ENCODE data around the gene OR4F6. TPM values are rescaled to one million over a fixed set of nuclear protein-coding genes. Genes with fewer than 3 reads are reported as not detected.
"Not testable (repeated sequence)": the region's sequence is repeated elsewhere in the genome, so short reads cannot be mapped to it uniquely, and the experiment has no call there.

OR4F6 gene
- total RNA-seq, 2 experiments from 2014 or later: not detected

GRCh38 chr15:101786422-101786821 lies 16.9 kb upstream of the OR4F6 start:
- CTCF ChIA-PET; DNase-seq; H3K9me3 Mint-ChIP-seq (ENCODE audit: low read depth); H3K27ac Mint-ChIP-seq; H3K4me3 Mint-ChIP-seq; ATAC-seq; POLR2A ChIA-PET; intact Hi-C loops (cut with DNase I, micrococcal nuclease); H3K4me1 Mint-ChIP-seq; H3K36me3 Mint-ChIP-seq (ENCODE audit: low read depth); H3K27me3 Mint-ChIP-seq: not testable (repeated sequence)

GRCh38 chr15:101788001-101788400 lies 15.3 kb upstream of the OR4F6 start:
- H3K9me3 Mint-ChIP-seq (ENCODE audit: low read depth); H3K4me1 Mint-ChIP-seq; H3K36me3 Mint-ChIP-seq (ENCODE audit: low read depth); ATAC-seq; H3K27me3 Mint-ChIP-seq; H3K4me3 Mint-ChIP-seq; POLR2A ChIA-PET; H3K27ac Mint-ChIP-seq; intact Hi-C loops (cut with DNase I, micrococcal nuclease); DNase-seq: not testable (repeated sequence)
- CTCF ChIA-PET: interaction anchor here (0.5 kb wide), 1 partner anchor 89 kb away, joined by 3 read pairs; no protein-coding TSS in a partner anchor

- H3K4me1 Mint-ChIP-seq; H3K4me3 Mint-ChIP-seq; H3K27me3 Mint-ChIP-seq; H3K9me3 Mint-ChIP-seq (ENCODE audit: low read depth); POLR2A ChIA-PET; ATAC-seq; intact Hi-C loops (cut with DNase I, micrococcal nuclease); DNase-seq; CTCF ChIA-PET; H3K36me3 Mint-ChIP-seq (ENCODE audit: low read depth); H3K27ac Mint-ChIP-seq: not testable (repeated sequence)
These were observed 14.6 kb upstream of the OR4F6 start for GRCh38 chr15:101788503-101789269.

GRCh38 chr15:101790748-101791147 lies 12.6 kb upstream of the OR4F6 start:
- H3K4me1 Mint-ChIP-seq; H3K4me3 Mint-ChIP-seq; H3K9me3 Mint-ChIP-seq (ENCODE audit: low read depth); POLR2A ChIA-PET; intact Hi-C loops (cut with DNase I, micrococcal nuclease); H3K36me3 Mint-ChIP-seq (ENCODE audit: low read depth); DNase-seq; ATAC-seq; H3K27ac Mint-ChIP-seq; CTCF ChIA-PET: not testable (repeated sequence)
- H3K27me3 Mint-ChIP-seq: peaks cover 11% of the 10 kb centered on the region

DNA sequence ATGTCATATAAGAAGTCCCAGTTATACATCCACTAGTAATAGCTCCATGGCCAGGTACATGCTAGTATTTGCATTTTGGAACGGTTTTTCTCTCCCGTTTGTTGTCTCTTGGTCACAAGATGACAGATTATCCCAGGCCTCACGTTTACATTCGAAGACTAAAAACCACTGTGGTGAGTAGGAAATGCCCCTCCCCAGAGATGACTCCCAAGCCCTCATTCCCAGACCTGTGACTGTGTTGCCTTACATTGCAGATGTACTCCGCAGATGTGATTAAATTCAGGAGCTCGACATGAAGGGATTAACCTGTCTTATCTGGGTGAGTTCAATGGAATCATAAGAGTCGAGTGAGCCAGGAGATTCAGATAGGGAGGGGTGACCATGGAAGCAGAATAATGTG lies 9.3 kb upstream of the OR4F6 start:
- ATAC-seq; POLR2A ChIA-PET; H3K9me3 Mint-ChIP-seq (ENCODE audit: low read depth); DNase-seq; H3K4me3 Mint-ChIP-seq; intact Hi-C loops (cut with DNase I, micrococcal nuclease); H3K36me3 Mint-ChIP-seq (ENCODE audit: low read depth); H3K4me1 Mint-ChIP-seq; CTCF ChIA-PET; H3K27ac Mint-ChIP-seq: not testable (repeated sequence)
- peaks cover 20% of the 10 kb centered on the region for H3K27me3 Mint-ChIP-seq

DNA sequence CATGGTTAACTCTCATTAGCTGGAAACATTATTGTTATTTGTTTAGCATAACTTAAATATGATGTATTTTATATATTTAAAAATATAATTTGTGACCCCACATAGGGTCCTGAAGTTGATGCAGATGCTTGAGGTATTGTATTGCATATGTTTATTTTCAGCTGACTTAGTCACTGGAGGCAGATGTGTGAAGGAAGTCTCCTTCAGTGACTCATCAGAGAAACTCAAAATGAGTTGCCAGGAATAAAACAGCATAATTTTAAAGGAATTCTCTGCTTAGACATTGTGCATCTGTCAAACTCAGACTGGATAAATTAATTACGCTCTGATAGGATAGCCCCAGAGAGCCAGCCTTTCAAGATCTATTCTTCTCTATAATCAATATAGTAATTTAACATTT lies 7.9 kb upstream of the OR4F6 start:
- intact Hi-C loops (cut with DNase I, micrococcal nuclease): no loop called here
- Mint-ChIP-seq H3K4me1 (no peaks in the 10 kb centered on the region), H3K36me3 (ENCODE audit: low read depth) (no peaks in the 10 kb centered on the region), H3K4me3 (no peak overlapping the region), H3K27me3 (peaks cover 20% of the 10 kb centered on the region), H3K9me3 (ENCODE audit: low read depth) (no peaks in the 10 kb centered on the region), H3K27ac (no peak overlapping the region)
- ATAC-seq (no peak), DNase-seq (no peak)
- CTCF ChIA-PET: no interaction called here
- POLR2A ChIA-PET: no interaction called here

- no peak for ATAC-seq
These were observed 3.6 kb upstream of the OR4F6 start for GRCh38 chr15:101799665-101800064.

GRCh38 chr15:101801048-101801447 lies 2.3 kb upstream of the OR4F6 start:
- intact Hi-C loops (cut with DNase I, micrococcal nuclease): no loop called here
- ATAC-seq (no peak), DNase-seq (no peak)
- H3K4me3 Mint-ChIP-seq: no peak overlapping the region
- POLR2A ChIA-PET: no interaction called here
- H3K27ac Mint-ChIP-seq: no peak overlapping the region
- H3K9me3 Mint-ChIP-seq (ENCODE audit: low read depth): no peaks in the 10 kb centered on the region
- H3K36me3 Mint-ChIP-seq (ENCODE audit: low read depth): no peaks in the 10 kb centered on the region
- peaks cover 27% of the 10 kb centered on the region for H3K27me3 Mint-ChIP-seq
- H3K4me1 Mint-ChIP-seq: no peaks in the 10 kb centered on the region
- CTCF ChIA-PET: no interaction called here

More at GRCh38 chr15:101799665-101800064, 3.6 kb upstream of the OR4F6 start:
- CTCF ChIA-PET: no interaction called here
- Mint-ChIP-seq H3K9me3 (ENCODE audit: low read depth) (no peaks in the 10 kb centered on the region), H3K36me3 (ENCODE audit: low read depth) (no peaks in the 10 kb centered on the region), H3K27me3 (peaks cover 24% of the 10 kb centered on the region), H3K4me3 (no peak overlapping the region), H3K4me1 (no peaks in the 10 kb centered on the region), H3K27ac (no peak overlapping the region)
- POLR2A ChIA-PET: no interaction called here
- no peak for DNase-seq
- intact Hi-C loops (cut with DNase I, micrococcal nuclease): no loop called here

- DNase-seq (no peak), ATAC-seq (no peak)
- ChIA-PET CTCF (no interaction called here), POLR2A (no interaction called here)
- Mint-ChIP-seq H3K9me3 (ENCODE audit: low read depth) (no peaks in the 10 kb centered on the region), H3K4me3 (no peak overlapping the region), H3K4me1 (no peaks in the 10 kb centered on the region), H3K36me3 (ENCODE audit: low read depth) (no peaks in the 10 kb centered on the region), H3K27ac (no peak overlapping the region), H3K27me3 (peaks cover 19% of the 10 kb centered on the region)
- intact Hi-C loops (cut with DNase I, micrococcal nuclease): no loop called here
These were observed 367 bp downstream of the OR4F6 start for GRCh38 chr15:101803676-101804075.

- no peak for ATAC-seq
- POLR2A ChIA-PET: no interaction called here
- peaks cover 19% of the 10 kb centered on the region for H3K27me3 Mint-ChIP-seq
- no peaks in the 10 kb centered on the region for H3K9me3 Mint-ChIP-seq (ENCODE audit: low read depth)
- H3K27ac Mint-ChIP-seq: no peak overlapping the region
- no peaks in the 10 kb centered on the region for H3K4me1 Mint-ChIP-seq
- DNase-seq: no peak
- H3K4me3 Mint-ChIP-seq: no peak overlapping the region
- intact Hi-C loops (cut with DNase I, micrococcal nuclease): no loop called here
- no peaks in the 10 kb centered on the region for H3K36me3 Mint-ChIP-seq (ENCODE audit: low read depth)
- CTCF ChIA-PET: no interaction called here
These were observed 1.1 kb downstream of the OR4F6 start for GRCh38 chr15:101804375-101804774.

GRCh38 chr15:101804941-101805340 lies 1.6 kb downstream of the OR4F6 start:
- DNase-seq (no peak), ATAC-seq (no peak)
- Mint-ChIP-seq H3K27ac (no peak overlapping the region), H3K4me1 (no peaks in the 10 kb centered on the region), H3K27me3 (peaks cover 23% of the 10 kb centered on the region), H3K4me3 (no peak overlapping the region), H3K9me3 (ENCODE audit: low read depth) (no peaks in the 10 kb centered on the region), H3K36me3 (ENCODE audit: low read depth) (no peaks in the 10 kb centered on the region)
- ChIA-PET CTCF (no interaction called here), POLR2A (no interaction called here)
- intact Hi-C loops (cut with DNase I, micrococcal nuclease): no loop called here

GRCh38 chr15:101805605-101806345 lies 2.5 kb downstream of the OR4F6 start:
- no peak for ATAC-seq
- H3K4me1 Mint-ChIP-seq: no peaks in the 10 kb centered on the region

More at GRCh38 chr15:101805605-101806345, 2.5 kb downstream of the OR4F6 start:
- DNase-seq: no peak
- Mint-ChIP-seq H3K36me3 (ENCODE audit: low read depth) (no peaks in the 10 kb centered on the region), H3K27ac (no peak overlapping the region), H3K27me3 (peaks cover 26% of the 10 kb centered on the region), H3K9me3 (ENCODE audit: low read depth) (no peaks in the 10 kb centered on the region), H3K4me3 (no peak overlapping the region)
- ChIA-PET CTCF (no interaction called here), POLR2A (no interaction called here)
- intact Hi-C loops (cut with DNase I, micrococcal nuclease): no loop called here

Measured in activated CD4-positive, alpha-beta T cell treated with anti-CD3 and anti-CD28 coated beads for 36 hours (primary cell).